Smooth muscle cell (in vitro differentiated cells): Measurements from ENCODE around the gene CDKL5. TPM values are rescaled to one million over a fixed set of nuclear protein-coding genes. Genes with fewer than 3 reads are reported as not detected.

Experiments
- DNase-seq: peaks from one replicate; lab custom pipeline; 2025; ENCODE audit not compliant: unreplicated experiment; lab: John Stamatoyannopoulos, UW
- H2AFZ ChIP-seq: fragments of 200-600 bp; sonication (generic); 2 replicates; pipeline ENCODE4 v1.6.0; 2016; ENCODE audit warnings: antibody characterized with exemption, low read depth, mild to moderate bottlenecking
- H3F3A ChIP-seq: fragments of 200-600 bp; sonication (generic); 2 replicates; pipeline ENCODE4 v1.6.0; 2017; ENCODE audit warnings: antibody characterized with exemption, low read depth
- H3K27ac ChIP-seq: fragments of 200-600 bp; sonication (generic); 2 replicates; pipeline ENCODE4 v1.5.1; 2016; ENCODE audit warnings: low read depth, mild to moderate bottlenecking
- H3K27me3 ChIP-seq: fragments of 200-600 bp; sonication (generic); 2 replicates; pipeline ENCODE4 v1.6.1; 2016; ENCODE audit warnings: low read depth, mild to moderate bottlenecking
- H3K36me3 ChIP-seq: fragments of 200-600 bp; sonication (generic); 2 replicates; pipeline ENCODE4 v1.5.1; 2016; ENCODE audit warnings: low read depth
- H3K4me1 ChIP-seq: fragments of 200-600 bp; sonication (generic); 2 replicates; pipeline ENCODE4 v1.5.1; 2016; ENCODE audit warnings: low read depth
- H3K4me2 ChIP-seq: fragments of 200-600 bp; sonication (generic); 2 replicates; pipeline ENCODE4 v1.6.0; 2016; ENCODE audit warnings: mild to moderate bottlenecking
- H3K4me3 ChIP-seq: fragments of 200-600 bp; sonication (generic); 2 replicates; pipeline ENCODE4 v1.5.1; 2016; ENCODE audit warnings: mild to moderate bottlenecking
- H3K79me2 ChIP-seq: fragments of 200-600 bp; sonication (generic); 2 replicates; pipeline ENCODE4 v1.6.0; 2016; ENCODE audit warnings: low read depth, mild to moderate bottlenecking
- H3K9ac ChIP-seq: fragments of 200-600 bp; sonication (generic); 2 replicates; pipeline ENCODE4 v1.6.0; 2016; ENCODE audit warnings: low read depth
- H3K9me3 ChIP-seq: fragments of 200-600 bp; sonication (generic); replicated peaks from 2 replicates; pipeline ENCODE4 v1.5.1; 2016; ENCODE audit warnings: low read depth
- H4K20me1 ChIP-seq: fragments of 200-600 bp; sonication (generic); 2 replicates; pipeline ENCODE4 v1.6.0; 2016; ENCODE audit warnings: low read depth
- CTCF ChIP-seq: fragments of 200-600 bp; sonication (generic); IDR thresholded peaks from 2 replicates; pipeline ENCODE4 v1.5.1; 2017; ENCODE audit warnings: borderline replicate concordance, mild to moderate bottlenecking, antibody characterized with exemption; ENCODE audit not compliant: insufficient read depth, poor library complexity, severe bottlenecking
- WGBS: methylation state at CpG from one replicate; pipeline ENCODE4 v1.1.7; 2016; ENCODE audit warnings: low lambda C conversion rate; 5-methylcytosine and 5-hydroxymethylcytosine counted together
- polyA plus RNA-seq: library from polyadenylated mRNA; unstranded; fragments of >200 nt; fragmentation: Nextera tagmentation; extraction: Ambion mirVana; gene quantifications from 2 replicates; pipeline ENCODE4 v1.2.1, GENCODE V29; 2016
- total RNA-seq: library from RNA; depleted of rRNA; stranded (reverse); fragments of >200 nt; gene quantifications from 2 replicates; pipeline ENCODE4 v1.2.3, GENCODE V29; 2014

The CDKL5 gene
- total and polyA plus RNA-seq, 2 experiments from 2014 or later = 3.4 to 14.4 TPM

- H3K4me1 ChIP-seq = no peaks in the 10 kb centered on the region
- H3K9ac ChIP-seq = no peak overlapping the region
- 71% methylated on average over 1 of the region's 1 CpG for WGBS
- no peaks in the 10 kb centered on the region for H3K9me3 ChIP-seq
- no peak for DNase-seq
- no peak overlapping the region for H3K27ac ChIP-seq
- H3K4me2 ChIP-seq = no peak overlapping the region
- H3K27me3 ChIP-seq = no peaks in the 10 kb centered on the region
- no peak for TF ChIP-seq CTCF
- H2AFZ ChIP-seq = no peak overlapping the region
- peaks cover 5% of the 10 kb centered on the region for H3K79me2 ChIP-seq
- H3K36me3 ChIP-seq = no peaks in the 10 kb centered on the region
- H3K4me3 ChIP-seq = no peak overlapping the region
- H3F3A ChIP-seq = no peaks in the 10 kb centered on the region
- H4K20me1 ChIP-seq = no peaks in the 10 kb centered on the region
Measured at GRCh38 chrX:18557879-18558278, 132.5 kb downstream of the CDKL5 start.

- DNase-seq = no peak
- Histone ChIP-seq H4K20me1 (no peaks in the 10 kb centered on the region), H3K4me3 (no peak overlapping the region), H3F3A (no peaks in the 10 kb centered on the region), H3K79me2 (no peaks in the 10 kb centered on the region), H3K27me3 (no peaks in the 10 kb centered on the region), H3K4me1 (no peaks in the 10 kb centered on the region), H3K4me2 (no peak overlapping the region), H2AFZ (no peak overlapping the region), H3K36me3 (no peaks in the 10 kb centered on the region), H3K27ac (no peak overlapping the region), H3K9me3 (no peaks in the 10 kb centered on the region), H3K9ac (no peak overlapping the region)
- WGBS = 76% methylated on average over 3 of the region's 3 CpGs
- no peak for TF ChIP-seq CTCF
Measured at GRCh38 chrX:18558799-18559198, 133.4 kb downstream of the CDKL5 start.

- Histone ChIP-seq H3K27ac (no peak overlapping the region), H3K27me3 (no peaks in the 10 kb centered on the region), H3K36me3 (no peaks in the 10 kb centered on the region), H3K4me1 (no peaks in the 10 kb centered on the region), H3K4me2 (no peak overlapping the region), H2AFZ (no peak overlapping the region), H3K79me2 (no peaks in the 10 kb centered on the region), H3K9me3 (no peaks in the 10 kb centered on the region), H3F3A (no peaks in the 10 kb centered on the region), H3K9ac (no peak overlapping the region), H3K4me3 (no peak overlapping the region), H4K20me1 (no peaks in the 10 kb centered on the region)
- WGBS = 65% methylated on average over 1 of the region's 1 CpG
- DNase-seq = no peak
- no peak for TF ChIP-seq CTCF
Measured at GRCh38 chrX:18561020-18561419, 135.6 kb downstream of the CDKL5 start.

- Histone ChIP-seq H3K4me2 (no peak overlapping the region), H2AFZ (no peak overlapping the region), H3K4me1 (no peaks in the 10 kb centered on the region), H3K9me3 (no peaks in the 10 kb centered on the region), H3K4me3 (no peak overlapping the region), H3K36me3 (no peaks in the 10 kb centered on the region), H3K27me3 (no peaks in the 10 kb centered on the region), H3F3A (no peaks in the 10 kb centered on the region), H3K27ac (no peak overlapping the region), H4K20me1 (no peaks in the 10 kb centered on the region), H3K79me2 (no peaks in the 10 kb centered on the region), H3K9ac (no peak overlapping the region)
- WGBS = 69% methylated on average over 1 of the region's 1 CpG
- DNase-seq = no peak
- no peak for TF ChIP-seq CTCF
Measured at GRCh38 chrX:18565727-18566126, 140.3 kb downstream of the CDKL5 start.
